GM12872 (cell line): Measurements from ENCODE around the gene ANKRD10.

Source experiments
- TF ChIP-seq, protein P1 (sequence below): IDR thresholded peaks from 3 replicates; pipeline ENCODE4 v1.5.1; 2011; ENCODE audit warnings: low read depth, mild to moderate bottlenecking, low read length, moderate library complexity; ENCODE audit not compliant: insufficient read depth

The ANKRD10 gene

GRCh38 chr13:110888390-110888789, 26.5 kb downstream of the ANKRD10 start:
- TF ChIP-seq, protein P1, sequence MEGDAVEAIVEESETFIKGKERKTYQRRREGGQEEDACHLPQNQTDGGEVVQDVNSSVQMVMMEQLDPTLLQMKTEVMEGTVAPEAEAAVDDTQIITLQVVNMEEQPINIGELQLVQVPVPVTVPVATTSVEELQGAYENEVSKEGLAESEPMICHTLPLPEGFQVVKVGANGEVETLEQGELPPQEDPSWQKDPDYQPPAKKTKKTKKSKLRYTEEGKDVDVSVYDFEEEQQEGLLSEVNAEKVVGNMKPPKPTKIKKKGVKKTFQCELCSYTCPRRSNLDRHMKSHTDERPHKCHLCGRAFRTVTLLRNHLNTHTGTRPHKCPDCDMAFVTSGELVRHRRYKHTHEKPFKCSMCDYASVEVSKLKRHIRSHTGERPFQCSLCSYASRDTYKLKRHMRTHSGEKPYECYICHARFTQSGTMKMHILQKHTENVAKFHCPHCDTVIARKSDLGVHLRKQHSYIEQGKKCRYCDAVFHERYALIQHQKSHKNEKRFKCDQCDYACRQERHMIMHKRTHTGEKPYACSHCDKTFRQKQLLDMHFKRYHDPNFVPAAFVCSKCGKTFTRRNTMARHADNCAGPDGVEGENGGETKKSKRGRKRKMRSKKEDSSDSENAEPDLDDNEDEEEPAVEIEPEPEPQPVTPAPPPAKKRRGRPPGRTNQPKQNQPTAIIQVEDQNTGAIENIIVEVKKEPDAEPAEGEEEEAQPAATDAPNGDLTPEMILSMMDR: no peak

GRCh38 chr13:110887597-110888333, 27.1 kb downstream of the ANKRD10 start:
- TF ChIP-seq, protein P1: no peak

DNA sequence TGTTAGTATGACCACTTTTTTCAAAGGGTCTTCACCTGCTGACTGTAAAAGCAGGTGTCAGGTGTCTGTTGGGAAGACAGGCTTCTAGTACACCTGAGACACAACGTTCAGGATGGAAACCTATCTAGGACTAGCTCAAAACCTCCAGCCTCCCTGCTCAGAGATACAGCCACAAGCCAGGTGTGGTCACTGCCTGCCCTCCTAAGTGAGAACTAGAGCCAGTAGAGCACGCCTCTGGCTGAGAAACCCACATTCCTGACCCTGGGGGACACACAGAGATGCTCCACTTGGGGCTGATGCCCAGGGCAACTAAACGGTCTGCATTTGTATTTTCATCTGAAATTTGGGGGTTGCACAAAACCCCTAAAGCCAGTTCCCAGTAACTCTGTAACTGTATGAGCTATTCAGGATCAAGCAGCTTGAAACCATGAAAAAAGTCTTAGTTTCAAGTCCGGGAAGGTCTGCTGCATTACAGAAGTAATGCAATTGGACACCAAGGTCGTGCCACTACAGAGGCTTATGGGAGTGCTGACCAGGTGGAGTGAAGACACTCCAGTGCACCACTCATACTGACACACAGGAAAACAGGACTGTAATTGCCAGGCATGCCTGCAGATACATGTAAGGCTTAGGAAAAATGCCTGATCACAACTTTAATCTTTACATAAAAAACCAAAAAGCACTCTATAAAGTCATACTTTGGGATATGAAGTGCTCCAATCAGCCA, 27.8 kb downstream of the ANKRD10 start:
- TF ChIP-seq, protein P1: no peak

- TF ChIP-seq, protein P1: no peak
Measured at GRCh38 chr13:110885966-110886869, 28.7 kb downstream of the ANKRD10 start.

GRCh38 chr13:110885516-110885915, 29.4 kb downstream of the ANKRD10 start:
- TF ChIP-seq, protein P1: no peak

DNA sequence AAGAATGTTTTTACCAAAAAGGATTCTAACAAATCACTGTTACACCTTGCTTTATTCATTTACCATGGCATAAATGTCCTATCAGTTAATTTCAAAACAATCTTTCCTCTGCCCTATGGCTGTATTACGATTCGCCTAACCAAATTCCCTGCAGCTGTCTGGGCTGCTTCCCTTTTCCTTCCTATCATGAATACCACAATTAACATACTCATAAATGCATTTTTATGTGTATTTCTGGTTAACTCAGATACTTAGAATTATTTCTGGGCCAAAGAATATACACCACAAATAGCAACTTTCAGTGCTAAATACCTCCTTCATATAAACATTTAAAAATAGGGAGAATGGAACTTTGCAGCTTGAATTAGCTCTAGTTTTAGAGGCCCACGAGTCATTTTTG, 30.4 kb downstream of the ANKRD10 start:
- TF ChIP-seq, protein P1: no peak

DNA sequence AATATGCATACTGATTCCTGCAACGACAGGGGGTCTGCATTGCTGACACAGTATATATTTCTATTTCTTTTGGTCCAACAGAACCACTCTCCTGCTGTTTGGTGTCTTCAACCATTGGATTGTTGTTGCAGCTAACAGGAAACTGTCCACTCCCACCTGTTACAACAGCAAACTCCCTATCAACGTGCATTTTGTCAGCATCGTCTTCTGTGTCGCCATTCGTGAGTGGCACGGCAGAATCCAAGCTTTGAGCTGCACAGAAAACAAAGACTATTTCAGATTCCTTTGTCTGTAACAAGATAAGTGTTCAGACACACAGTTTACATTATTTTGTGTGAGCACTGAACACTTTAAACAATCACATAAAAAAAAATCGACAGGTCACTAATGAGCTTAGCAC, 31.3 kb downstream of the ANKRD10 start:
- TF ChIP-seq, protein P1: no peak
